HuH-7 (cell line): ENCODE measurements around the gene PRKCA.
A peak's percentile ranks its signal among the peaks of the same experiment; 100 is the strongest.
"Not testable (repeated sequence)": the region's sequence is repeated elsewhere in the genome, so short reads cannot be mapped to it uniquely, and the experiment has no call there.

Experiments used
- DNase-seq: peaks from one replicate; pipeline ENCODE4 v3.0.0; 2011; ENCODE audit warnings: low spot score

The PRKCA gene

DNA sequence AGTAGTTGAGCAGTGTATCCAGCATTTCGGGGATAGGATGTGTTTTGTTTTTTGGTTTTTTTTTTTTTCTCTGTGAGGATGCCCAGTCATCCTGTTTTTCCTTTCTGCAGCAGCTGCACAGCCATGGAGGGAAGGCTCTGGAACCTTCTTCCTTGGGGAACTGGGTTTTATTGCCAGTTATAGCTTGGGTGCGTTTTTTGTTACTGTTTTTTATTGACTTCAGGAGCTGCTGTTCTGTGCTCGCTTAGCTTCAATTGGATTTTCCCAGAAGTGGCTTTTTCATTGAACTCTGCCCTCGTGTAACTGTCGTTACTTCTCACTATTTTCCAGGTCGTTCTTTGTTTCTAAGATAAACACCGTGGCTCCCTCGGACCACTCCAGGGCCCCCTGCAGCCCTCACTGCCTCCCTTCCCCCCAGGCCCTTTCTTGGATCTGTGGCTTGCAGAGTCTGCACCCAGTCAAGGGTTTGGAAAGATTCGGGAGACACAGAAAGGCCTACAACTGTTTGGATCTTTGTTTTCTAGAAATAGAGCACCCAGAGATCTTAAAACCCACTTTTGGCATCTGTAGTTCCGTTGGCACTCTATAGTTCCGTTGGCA is 412.8 kb downstream of the PRKCA start:
- no peak for DNase-seq

GRCh38 chr17:66715745-66716156 is 413.3 kb downstream of the PRKCA start:
- DNase-seq = peak; percentile 69

GRCh38 chr17:66716236-66717026 is 414.0 kb downstream of the PRKCA start:
- no peak for DNase-seq

GRCh38 chr17:66717641-66718058 is 415.2 kb downstream of the PRKCA start:
- no peak for DNase-seq

GRCh38 chr17:66720027-66720426 is 417.6 kb downstream of the PRKCA start:
- no peak for DNase-seq

- no peak for DNase-seq
Measured at GRCh38 chr17:66720567-66720966, 418.2 kb downstream of the PRKCA start.

DNA sequence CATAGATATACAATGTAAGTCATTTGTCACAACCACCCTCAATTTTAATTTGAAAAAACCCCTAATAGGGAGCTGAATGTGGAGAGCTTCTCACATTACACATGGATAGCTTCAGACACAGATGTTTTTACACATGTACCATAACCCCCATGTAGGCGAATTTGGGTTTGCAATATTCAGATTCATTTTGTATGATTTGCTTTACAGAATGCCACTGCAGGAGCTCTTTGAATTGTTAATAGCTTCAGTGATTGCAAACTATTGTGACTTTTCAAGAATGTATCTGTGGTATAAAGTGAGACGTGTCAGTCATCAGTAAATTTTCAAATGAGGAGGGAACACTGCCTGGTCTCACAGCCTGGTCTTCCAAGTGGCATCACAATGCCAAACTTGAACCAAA is 419.9 kb downstream of the PRKCA start:
- no peak for DNase-seq

DNA sequence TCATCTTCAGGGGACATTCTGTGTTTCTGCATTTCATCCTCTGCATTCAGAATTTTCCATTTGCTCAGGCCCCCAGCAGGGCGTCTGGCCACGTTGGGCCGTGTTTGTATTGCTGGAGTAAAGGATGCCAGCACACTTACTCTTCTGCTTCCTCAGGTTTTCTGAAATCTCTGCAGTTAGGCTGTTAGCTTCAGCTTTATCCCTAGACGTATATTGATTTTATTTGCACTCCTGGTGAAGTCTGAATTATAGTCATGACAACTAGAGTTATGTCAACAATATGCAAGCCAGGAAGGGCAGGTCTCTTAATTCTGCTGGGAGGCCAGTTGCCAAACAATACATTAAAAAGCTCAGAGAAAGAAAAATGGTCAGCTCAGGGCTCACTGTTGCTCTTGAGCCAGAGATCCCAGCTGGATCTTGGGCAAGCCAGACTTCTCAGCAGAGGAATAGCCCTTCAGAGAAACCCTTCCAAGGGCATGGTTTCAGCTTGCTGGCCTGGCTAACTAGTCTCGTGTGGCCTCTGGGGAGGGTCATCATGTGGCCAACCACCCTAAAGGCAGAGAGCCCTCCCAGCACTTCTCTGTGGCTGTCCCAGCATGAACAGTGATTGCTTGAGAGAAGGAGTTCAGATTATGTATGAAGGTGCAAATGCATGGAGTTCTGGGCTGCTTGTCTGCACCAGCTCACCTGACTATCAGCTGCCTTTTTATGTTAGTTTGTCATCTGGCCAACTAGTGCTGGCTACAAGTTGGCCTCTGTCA is 422.3 kb downstream of the PRKCA start:
- no peak for DNase-seq

GRCh38 chr17:66725438-66725837 is 423.0 kb downstream of the PRKCA start:
- not testable (repeated sequence) for DNase-seq

DNA sequence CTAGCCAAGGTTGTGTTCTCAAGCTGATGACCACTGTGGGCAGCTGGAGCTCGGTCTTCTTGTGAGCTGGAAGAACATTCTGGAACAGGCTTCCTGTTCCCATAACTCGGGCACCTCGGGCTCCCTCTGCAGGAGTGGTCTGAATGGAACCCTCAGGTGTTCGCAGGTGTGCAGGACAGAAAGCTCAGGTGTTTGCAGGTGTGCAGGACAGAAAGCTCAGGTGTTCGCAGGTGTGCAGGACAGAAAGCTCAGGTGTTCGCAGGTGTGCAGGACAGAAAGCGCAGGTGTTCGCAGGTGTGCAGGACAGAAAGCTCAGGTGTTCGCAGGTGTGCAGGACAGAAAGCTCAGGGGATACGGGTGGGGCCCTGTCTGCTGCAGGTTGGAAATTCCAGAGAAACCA is 423.5 kb downstream of the PRKCA start:
- no peak for DNase-seq

- DNase-seq = no peak
Measured at GRCh38 chr17:66726371-66726770, 424.0 kb downstream of the PRKCA start.

DNA sequence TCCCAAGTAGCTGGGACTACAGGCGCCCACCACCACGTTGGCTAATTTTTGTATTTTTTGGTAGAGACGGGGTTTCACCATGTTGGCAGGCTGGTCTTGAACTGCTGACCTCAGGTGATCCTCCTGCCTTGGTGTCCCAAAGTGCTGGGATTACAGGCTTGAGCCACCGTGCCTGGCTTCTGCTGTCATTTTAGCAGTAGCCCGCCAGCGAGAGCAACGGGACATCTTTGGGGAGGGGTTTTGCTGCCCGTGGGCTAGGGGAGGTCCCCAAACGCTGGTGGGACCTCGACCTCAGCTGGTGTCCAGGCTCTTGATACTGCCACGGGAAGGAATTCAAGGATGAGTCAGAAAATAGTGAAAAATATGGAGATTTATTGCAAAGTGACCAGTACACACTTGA is 424.4 kb downstream of the PRKCA start:
- DNase-seq = no peak

DNA sequence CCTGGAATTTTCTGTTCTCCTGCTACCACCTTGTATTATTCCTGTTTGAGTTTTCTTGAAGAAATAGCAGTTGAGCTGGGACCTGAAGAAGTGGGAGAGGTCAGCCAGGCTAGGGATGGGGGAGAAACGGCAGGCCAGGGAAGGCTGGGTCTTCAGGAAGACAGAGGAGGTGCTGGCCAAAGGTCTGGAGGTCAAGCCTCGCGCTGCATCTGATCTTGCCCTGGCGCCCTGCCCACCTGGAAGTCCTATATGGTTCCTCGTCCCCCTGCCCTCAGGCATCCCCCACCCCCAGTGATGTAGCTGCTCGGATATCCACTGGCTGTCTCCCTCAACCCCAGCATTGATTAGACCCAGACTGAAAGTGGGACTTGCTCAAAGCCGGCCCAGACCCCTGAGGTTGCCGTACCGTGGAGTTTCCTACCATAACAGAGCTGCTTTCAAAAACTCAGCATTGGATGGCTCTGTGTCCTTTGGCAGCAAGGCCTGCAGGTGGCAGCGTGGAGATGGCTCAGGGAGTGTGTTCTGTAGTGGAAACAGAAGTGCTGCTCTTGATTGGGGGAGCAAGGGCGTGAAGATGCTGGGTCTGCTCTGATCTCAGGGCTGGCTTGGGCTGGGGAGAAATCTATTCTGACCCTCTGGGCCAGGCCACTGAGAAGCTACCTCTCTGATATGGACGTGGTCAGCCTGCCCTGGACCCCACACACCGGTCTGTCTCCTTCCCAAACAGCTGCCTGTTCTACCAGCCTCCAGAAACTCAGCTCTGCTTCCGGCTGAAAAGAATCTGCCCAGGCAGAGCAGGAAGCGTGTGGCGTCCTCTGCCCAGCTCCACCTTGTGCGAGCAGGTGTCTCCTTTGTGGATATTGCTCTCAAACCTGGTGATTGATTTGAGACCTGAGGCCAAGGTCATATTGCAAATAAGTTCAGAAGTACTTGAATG is 425.5 kb downstream of the PRKCA start:
- DNase-seq = peak; percentile 71

- no peak for DNase-seq
Measured at GRCh38 chr17:66730461-66730923, 428.1 kb downstream of the PRKCA start.

- no peak for DNase-seq
Measured at GRCh38 chr17:66733759-66734158, 431.3 kb downstream of the PRKCA start.

DNA sequence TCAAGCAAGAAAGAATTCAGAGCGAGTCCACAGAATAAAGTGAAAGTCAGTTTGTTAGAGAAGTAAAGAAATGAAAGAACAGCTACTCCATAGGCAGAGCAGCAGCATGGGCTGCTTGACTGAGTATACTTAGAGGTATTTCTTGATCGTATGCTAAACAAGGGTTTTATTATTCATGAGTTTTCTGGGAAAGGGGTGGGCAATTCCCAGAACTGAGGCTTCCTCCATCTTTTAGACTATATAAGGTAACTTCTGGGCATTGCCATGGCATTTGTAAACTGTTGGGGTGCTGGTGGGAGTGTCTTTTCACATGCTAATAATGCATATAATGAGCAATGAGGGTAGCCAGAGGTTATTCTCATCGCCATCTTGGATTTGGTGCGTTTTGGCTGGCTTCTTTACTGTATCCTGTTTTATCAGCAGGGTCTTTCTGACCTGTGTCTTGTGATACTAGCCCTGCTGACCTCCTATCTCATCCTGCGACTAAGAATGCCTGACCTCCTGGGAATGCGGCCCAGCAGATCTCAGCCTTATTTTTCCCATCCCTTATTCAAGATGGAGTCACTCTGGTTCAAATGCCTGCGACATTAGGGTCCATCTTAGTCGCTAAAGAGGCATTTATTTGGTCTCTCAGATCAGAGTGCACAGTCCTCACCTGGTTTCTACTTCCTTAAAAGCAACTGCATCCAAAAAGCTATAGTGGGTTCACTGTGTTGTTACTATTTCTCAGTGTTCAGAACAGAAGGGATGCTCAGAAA is 432.0 kb downstream of the PRKCA start:
- no peak for DNase-seq

DNA sequence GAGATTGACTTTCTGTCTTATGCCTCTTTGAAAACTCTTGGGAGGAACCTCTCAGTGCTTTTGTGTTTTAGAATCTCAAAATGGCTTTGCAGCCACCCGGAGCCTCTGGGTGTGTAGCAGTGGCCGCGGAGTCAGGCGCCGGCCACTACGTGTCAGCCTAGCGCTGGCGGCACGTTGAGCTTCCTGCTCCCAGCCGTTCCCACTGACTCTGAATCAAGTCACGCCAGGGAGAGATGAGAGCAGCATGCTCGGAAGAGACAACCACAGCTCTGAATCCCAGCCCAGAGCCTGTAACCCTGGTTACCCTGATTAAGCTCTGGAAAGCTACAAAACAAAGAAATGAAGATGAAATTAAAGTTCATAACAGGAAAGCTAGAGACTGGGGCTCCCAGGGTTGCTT is 435.1 kb downstream of the PRKCA start:
- no peak for DNase-seq

DNA sequence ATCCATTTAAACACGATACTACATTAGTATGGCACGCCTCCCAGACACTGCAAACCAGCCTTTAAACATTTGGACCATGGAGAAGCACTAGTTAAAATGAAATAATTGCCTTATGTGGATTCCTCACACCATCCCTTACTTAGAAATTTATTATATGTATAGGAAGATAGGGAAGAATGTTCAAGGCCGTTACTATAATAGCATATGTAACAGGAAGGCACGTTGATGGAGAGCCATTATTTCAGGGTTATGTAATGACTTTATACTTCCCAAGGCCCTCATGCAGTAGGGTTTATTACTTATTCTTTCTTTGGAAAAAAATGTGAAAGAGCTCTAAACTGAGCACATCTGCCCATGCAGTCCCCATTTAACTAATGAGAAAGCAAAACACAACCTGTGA is 435.9 kb downstream of the PRKCA start:
- DNase-seq = no peak

DNA sequence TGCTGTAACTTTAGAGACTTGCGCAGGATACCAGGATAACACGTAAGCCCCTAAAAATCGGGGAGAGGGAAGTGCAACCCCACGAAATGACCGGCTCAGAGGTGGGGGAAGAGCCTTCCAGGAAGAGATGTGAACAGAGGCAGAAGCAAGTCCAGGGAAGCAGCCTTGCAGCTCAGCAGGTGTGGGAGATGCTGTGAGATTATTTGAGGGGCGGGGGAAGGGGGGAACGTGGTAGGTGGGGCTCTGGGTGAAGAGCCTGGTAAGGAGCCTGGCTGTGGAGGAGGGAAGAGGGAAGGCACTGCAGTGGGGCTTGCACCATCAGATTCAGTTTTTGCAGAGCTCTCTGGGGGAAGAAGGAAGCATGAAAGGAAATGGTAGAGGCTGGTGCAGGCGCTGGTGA is 437.1 kb downstream of the PRKCA start:
- DNase-seq = no peak

DNA sequence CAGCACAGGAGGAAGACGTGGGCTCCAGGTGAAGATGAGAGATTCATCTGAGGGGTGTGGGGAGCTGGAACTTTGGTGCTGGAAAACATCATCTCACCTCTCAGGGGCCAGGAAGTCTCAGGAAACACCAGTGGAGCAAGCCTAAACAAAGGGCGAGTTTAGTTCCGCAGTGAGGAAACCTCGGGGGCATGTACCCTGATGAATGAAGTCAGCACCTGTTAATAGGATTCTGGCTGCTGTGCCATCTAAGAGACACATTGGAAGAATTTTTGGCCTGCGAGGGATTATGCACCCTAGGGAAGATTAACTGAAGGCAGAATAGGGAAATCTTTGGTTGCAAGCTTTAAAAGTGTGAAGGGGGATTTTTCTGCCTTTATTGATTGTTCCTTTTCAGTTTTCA is 437.8 kb downstream of the PRKCA start:
- no peak for DNase-seq

DNA sequence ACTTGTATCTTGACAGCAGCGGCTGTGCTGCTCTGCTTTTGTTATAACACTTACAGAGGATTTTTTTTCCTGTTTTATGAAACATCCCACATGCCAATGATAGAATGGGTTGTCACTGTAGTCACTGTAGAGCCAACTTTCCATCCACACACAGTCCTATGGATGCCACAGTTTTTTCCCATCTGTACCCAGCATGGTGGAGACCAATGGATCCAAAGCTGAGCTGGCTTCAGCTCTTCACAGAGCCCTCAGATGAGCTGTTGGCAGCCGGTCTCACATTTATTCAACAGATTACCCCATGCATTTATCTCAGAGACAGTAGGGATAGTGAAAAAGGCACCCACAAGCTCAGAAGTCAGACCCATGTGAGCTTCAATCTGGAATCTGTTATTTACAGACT is 441.1 kb downstream of the PRKCA start:
- DNase-seq = no peak
